Astrocyte (in vitro differentiated cells and primary cell): Measurements from ENCODE around the gene CPA1. TPM values are rescaled to one million over a fixed set of nuclear protein-coding genes. Genes with fewer than 3 reads are reported as not detected.

Experiments
- DNase-seq: peaks from one replicate; pipeline ENCODE4 v3.0.0-alpha.2; 2010; ENCODE audit warnings: low read depth
- FAIRE-seq: peaks from 2 replicates; lab custom pipeline; 2011; peaks lifted over from hg19 to GRCh38; lab: Jason Lieb, UNC
- H2AFZ ChIP-seq: 2 replicates; pipeline ENCODE4 v1.6.0; 2012; ENCODE audit warnings: low read depth, low read length, inconsistent platforms
- H3K27ac ChIP-seq: 2 replicates; pipeline ENCODE4 v1.5.1; 2011; ENCODE audit warnings: low read depth, low read length, inconsistent platforms
- H3K27me3 ChIP-seq: 2 replicates; pipeline ENCODE4 v1.6.0; 2011; ENCODE audit warnings: low read length, inconsistent platforms; ENCODE audit not compliant: insufficient read depth
- H3K36me3 ChIP-seq: 2 replicates; pipeline ENCODE4 v1.5.1; 2011; ENCODE audit warnings: low read length, inconsistent platforms; ENCODE audit not compliant: insufficient read depth
- H3K4me1 ChIP-seq: 2 replicates; pipeline ENCODE4 v1.5.1; 2011; ENCODE audit warnings: low read length, inconsistent platforms; ENCODE audit not compliant: insufficient read depth
- H3K4me2 ChIP-seq: 2 replicates; pipeline ENCODE4 v1.6.0; 2012; ENCODE audit warnings: low read length, inconsistent platforms
- H3K4me3 ChIP-seq: 2 replicates; pipeline ENCODE4 v1.5.1; 2011; ENCODE audit warnings: low read depth, mild to moderate bottlenecking, low read length, inconsistent platforms; ENCODE audit not compliant: insufficient read depth
- H3K79me2 ChIP-seq: 2 replicates; pipeline ENCODE4 v1.6.0; 2012; ENCODE audit warnings: mild to moderate bottlenecking, low read length, inconsistent platforms; ENCODE audit not compliant: insufficient read depth
- H3K9ac ChIP-seq: 2 replicates; pipeline ENCODE4 v1.6.0; 2012; ENCODE audit warnings: mild to moderate bottlenecking, low read length, inconsistent platforms
- H3K9me3 ChIP-seq: 2 replicates; pipeline ENCODE4 v1.5.1; 2012; ENCODE audit warnings: low read depth, mild to moderate bottlenecking, low read length, inconsistent platforms; ENCODE audit not compliant: insufficient read depth
- H4K20me1 ChIP-seq: 2 replicates; pipeline ENCODE4 v1.6.0; 2012; ENCODE audit warnings: low read length, inconsistent platforms; ENCODE audit not compliant: insufficient read depth
- H3K27ac Mint-ChIP-seq: one replicate; pipeline ENCODE4 v1.8.0; 2021; ENCODE audit warnings: mild to moderate bottlenecking, mixed read lengths; ENCODE audit not compliant: unreplicated experiment
- H3K27me3 Mint-ChIP-seq: one replicate; pipeline ENCODE4 v1.8.0; 2021; ENCODE audit warnings: low read depth, mixed read lengths; ENCODE audit not compliant: unreplicated experiment
- H3K36me3 Mint-ChIP-seq: one replicate; pipeline ENCODE4 v1.8.0; 2021; ENCODE audit warnings: low read depth, mixed read lengths; ENCODE audit not compliant: unreplicated experiment
- H3K4me1 Mint-ChIP-seq: one replicate; pipeline ENCODE4 v1.8.0; 2021; ENCODE audit warnings: low read depth, mixed read lengths; ENCODE audit not compliant: unreplicated experiment
- H3K4me3 Mint-ChIP-seq: one replicate; pipeline ENCODE4 v1.8.0; 2021; ENCODE audit warnings: mild to moderate bottlenecking, moderate library complexity, mixed read lengths; ENCODE audit not compliant: unreplicated experiment
- H3K9me3 Mint-ChIP-seq: one replicate; pipeline ENCODE4 v1.8.0; 2021; ENCODE audit warnings: mild to moderate bottlenecking, mixed read lengths; ENCODE audit not compliant: unreplicated experiment
- EZH2 ChIP-seq: IDR thresholded peaks from 2 replicates; pipeline ENCODE4 v1.6.1; 2012; ENCODE audit warnings: mild to moderate bottlenecking, low read length, inconsistent platforms; ENCODE audit not compliant: insufficient read depth
- total RNA-seq: library from RNA; stranded (reverse); gene quantifications from 2 replicates; pipeline ENCODE4 v1.2.1, GENCODE V29; 2021
- TF ChIP-seq, protein P1 (sequence below): IDR thresholded peaks from 2 replicates; pipeline ENCODE4 v1.5.1; 2011; ENCODE audit warnings: low read depth, mild to moderate bottlenecking, inconsistent platforms, low read length, moderate library complexity; ENCODE audit not compliant: insufficient read depth

The CPA1 gene
- total RNA-seq, 1 donor from 2014 or later: not detected

DNA sequence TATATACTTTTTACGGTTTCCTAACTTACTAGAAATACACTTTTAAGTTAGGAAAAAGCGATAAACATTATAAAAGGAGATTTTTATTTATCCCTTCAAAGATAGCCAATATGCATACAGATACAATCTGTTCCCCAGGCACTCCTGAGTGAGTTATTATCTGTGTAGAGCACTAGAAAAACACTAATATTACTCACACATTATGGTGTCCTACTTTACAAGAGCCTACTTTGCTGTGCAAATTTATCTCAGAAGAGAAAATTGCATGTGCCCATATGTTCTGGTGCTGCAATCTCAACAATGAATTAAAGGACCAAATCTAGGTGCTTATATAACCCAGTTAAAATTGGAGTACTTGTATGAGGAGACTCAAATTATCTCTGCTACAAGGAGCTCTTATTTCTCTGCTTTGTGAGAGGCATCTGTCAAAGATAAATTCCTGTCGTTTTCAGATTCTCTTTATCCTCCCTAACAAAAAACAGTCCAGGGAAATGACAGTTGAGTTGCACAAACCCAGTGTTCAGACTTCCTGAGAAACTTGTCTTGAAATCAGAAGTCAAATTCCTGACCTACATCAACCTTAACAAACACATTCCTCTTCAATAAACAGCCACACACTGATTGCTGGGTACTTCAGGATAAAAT lies 28.9 kb downstream of the CPA1 start:
- no peaks in the 10 kb centered on the region for H3K79me2 ChIP-seq
- peak; percentile 40 for DNase-seq
- no peaks in the 10 kb centered on the region for H3K9me3 ChIP-seq
- Mint-ChIP-seq H3K27me3 (no peaks in the 10 kb centered on the region), H3K4me1 (peaks cover 19% of the 10 kb centered on the region), H3K9me3 (no peaks in the 10 kb centered on the region), H3K27ac (peak overlapping the region; percentile 70), H3K4me3 (peak overlapping the region; percentile 27), H3K36me3 (peaks cover 3% of the 10 kb centered on the region)
- peak; percentile 88 for FAIRE-seq
- H3K4me3 ChIP-seq: no peak overlapping the region
- no peak overlapping the region for H3K27ac ChIP-seq
- no peaks in the 10 kb centered on the region for H3K27me3 ChIP-seq
- H3K4me1 ChIP-seq: no peaks in the 10 kb centered on the region
- no peaks in the 10 kb centered on the region for H3K36me3 ChIP-seq
- TF ChIP-seq, protein P1, sequence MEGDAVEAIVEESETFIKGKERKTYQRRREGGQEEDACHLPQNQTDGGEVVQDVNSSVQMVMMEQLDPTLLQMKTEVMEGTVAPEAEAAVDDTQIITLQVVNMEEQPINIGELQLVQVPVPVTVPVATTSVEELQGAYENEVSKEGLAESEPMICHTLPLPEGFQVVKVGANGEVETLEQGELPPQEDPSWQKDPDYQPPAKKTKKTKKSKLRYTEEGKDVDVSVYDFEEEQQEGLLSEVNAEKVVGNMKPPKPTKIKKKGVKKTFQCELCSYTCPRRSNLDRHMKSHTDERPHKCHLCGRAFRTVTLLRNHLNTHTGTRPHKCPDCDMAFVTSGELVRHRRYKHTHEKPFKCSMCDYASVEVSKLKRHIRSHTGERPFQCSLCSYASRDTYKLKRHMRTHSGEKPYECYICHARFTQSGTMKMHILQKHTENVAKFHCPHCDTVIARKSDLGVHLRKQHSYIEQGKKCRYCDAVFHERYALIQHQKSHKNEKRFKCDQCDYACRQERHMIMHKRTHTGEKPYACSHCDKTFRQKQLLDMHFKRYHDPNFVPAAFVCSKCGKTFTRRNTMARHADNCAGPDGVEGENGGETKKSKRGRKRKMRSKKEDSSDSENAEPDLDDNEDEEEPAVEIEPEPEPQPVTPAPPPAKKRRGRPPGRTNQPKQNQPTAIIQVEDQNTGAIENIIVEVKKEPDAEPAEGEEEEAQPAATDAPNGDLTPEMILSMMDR: no peak
- TF ChIP-seq EZH2: no peak
- no peaks in the 10 kb centered on the region for H4K20me1 ChIP-seq
- no peak overlapping the region for H3K9ac ChIP-seq
- no peak overlapping the region for H2AFZ ChIP-seq
- H3K4me2 ChIP-seq: peak overlapping the region; percentile 12

DNA sequence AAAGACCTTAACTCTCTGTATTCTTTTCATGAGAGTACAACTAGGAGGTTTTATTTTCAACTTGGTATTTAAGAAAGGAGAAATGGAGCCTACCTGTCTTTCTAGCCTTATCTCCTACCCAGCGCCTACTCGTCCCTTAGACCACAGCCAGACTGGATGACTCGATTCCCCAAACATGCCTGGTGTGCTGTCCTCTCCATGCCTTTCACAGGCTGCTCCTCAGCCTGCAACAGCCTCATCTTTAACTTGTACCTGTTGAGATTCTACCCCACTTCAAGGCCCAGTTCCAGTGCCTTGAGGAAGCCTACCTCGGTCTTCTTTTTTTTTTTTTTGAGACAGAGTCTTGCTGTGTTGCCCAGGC lies 29.4 kb downstream of the CPA1 start:
- Mint-ChIP-seq H3K4me1 (peaks cover 19% of the 10 kb centered on the region), H3K4me3 (no peak overlapping the region), H3K36me3 (peaks cover 3% of the 10 kb centered on the region), H3K27ac (peak overlapping the region; percentile 70), H3K9me3 (no peaks in the 10 kb centered on the region), H3K27me3 (no peaks in the 10 kb centered on the region)
- DNase-seq (peak; percentile 44), FAIRE-seq (no peak)
- H3K4me1 ChIP-seq: no peaks in the 10 kb centered on the region
- no peak overlapping the region for H3K4me3 ChIP-seq
- H4K20me1 ChIP-seq: no peaks in the 10 kb centered on the region
- H3K79me2 ChIP-seq: no peaks in the 10 kb centered on the region
- H3K9ac ChIP-seq: no peak overlapping the region
- H2AFZ ChIP-seq: no peak overlapping the region
- no peak overlapping the region for H3K27ac ChIP-seq
- peak overlapping the region; percentile 12 for H3K4me2 ChIP-seq
- TF ChIP-seq, protein P1: no peak
- TF ChIP-seq EZH2: no peak
- H3K9me3 ChIP-seq: no peaks in the 10 kb centered on the region
- H3K36me3 ChIP-seq: no peaks in the 10 kb centered on the region
- H3K27me3 ChIP-seq: no peaks in the 10 kb centered on the region

DNA sequence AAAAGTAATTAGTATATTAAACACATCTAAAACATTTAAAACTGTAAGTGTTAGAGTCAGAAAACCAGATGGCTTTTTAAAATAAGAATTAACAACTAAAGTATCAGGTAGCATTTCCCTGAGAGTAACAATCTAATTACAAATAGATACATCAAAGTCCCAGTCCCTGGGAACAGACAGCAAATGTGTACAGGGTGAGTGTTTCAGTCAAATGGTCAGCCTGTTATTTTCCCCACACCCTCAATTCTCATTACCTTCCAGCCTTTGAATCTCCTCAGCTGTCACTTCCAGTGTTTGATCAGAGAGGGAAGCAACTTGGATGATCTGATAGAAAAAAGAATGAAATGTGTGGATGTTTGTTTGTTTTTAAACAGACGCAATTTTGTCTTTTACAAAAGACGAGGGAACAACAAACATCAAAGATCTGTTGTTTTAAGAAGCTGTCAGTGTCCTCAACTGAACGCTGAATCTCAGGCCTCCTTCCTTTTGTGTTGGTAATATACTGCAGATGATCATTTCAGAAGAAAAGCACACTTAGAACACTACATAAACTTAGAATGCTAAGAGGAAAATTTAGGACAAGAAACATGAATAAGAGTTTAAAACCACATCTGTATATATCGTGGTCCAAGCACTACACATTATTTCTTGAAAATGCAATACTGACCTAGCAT lies 30.7 kb downstream of the CPA1 start:
- no peak for FAIRE-seq
- H3K9me3 Mint-ChIP-seq: no peaks in the 10 kb centered on the region
- TF ChIP-seq EZH2: no peak
- TF ChIP-seq, protein P1: no peak
- Histone ChIP-seq H3K9ac (no peak overlapping the region), H3K4me1 (no peaks in the 10 kb centered on the region), H3K27ac (no peak overlapping the region), H3K79me2 (no peaks in the 10 kb centered on the region), H3K4me3 (no peak overlapping the region), H4K20me1 (no peaks in the 10 kb centered on the region), H3K27me3 (no peaks in the 10 kb centered on the region), H2AFZ (no peak overlapping the region), H3K9me3 (no peaks in the 10 kb centered on the region), H3K4me2 (no peak overlapping the region), H3K36me3 (no peaks in the 10 kb centered on the region)
- DNase-seq: no peak
- no peaks in the 10 kb centered on the region for H3K27me3 Mint-ChIP-seq
- peaks cover 19% of the 10 kb centered on the region for H3K4me1 Mint-ChIP-seq
- no peak overlapping the region for H3K27ac Mint-ChIP-seq
- no peak overlapping the region for H3K4me3 Mint-ChIP-seq
- H3K36me3 Mint-ChIP-seq: peaks cover 3% of the 10 kb centered on the region
